ENCODE data around the gene PKD1L1. TPM values are rescaled to one million over a fixed set of nuclear protein-coding genes. Genes with fewer than 3 reads are reported as not detected.
A peak's percentile ranks its signal among the peaks of the same experiment; 100 is the strongest.

Gene PKD1L1
- total RNA-seq, 1 experiment from 2014 or later = not detected

- Histone ChIP-seq H3K36me3 (ENCODE audit: insufficient read depth, low read length, poor library complexity, severe bottlenecking) (no peaks in the 10 kb centered on the region), H3K27ac (ENCODE audit: low read depth, low read length, poor library complexity, severe bottlenecking) (no peak overlapping the region), H3K9me3 (ENCODE audit: low read depth, low read length, poor library complexity, severe bottlenecking) (no peaks in the 10 kb centered on the region), H3K27me3 (replicated peaks; ENCODE audit: insufficient read depth, low read depth, low read length, poor library complexity) (no peaks in the 10 kb centered on the region), H3K4me1 (ENCODE audit: insufficient read depth, low read length, poor library complexity, severe bottlenecking) (peaks cover 9% of the 10 kb centered on the region), H3K4me3 (ENCODE audit: low read depth, low read length, poor library complexity, severe bottlenecking) (no peak overlapping the region)
- BruUV-seq (replicated peaks) = no TSS peak
- TF ChIP-seq, protein P1, sequence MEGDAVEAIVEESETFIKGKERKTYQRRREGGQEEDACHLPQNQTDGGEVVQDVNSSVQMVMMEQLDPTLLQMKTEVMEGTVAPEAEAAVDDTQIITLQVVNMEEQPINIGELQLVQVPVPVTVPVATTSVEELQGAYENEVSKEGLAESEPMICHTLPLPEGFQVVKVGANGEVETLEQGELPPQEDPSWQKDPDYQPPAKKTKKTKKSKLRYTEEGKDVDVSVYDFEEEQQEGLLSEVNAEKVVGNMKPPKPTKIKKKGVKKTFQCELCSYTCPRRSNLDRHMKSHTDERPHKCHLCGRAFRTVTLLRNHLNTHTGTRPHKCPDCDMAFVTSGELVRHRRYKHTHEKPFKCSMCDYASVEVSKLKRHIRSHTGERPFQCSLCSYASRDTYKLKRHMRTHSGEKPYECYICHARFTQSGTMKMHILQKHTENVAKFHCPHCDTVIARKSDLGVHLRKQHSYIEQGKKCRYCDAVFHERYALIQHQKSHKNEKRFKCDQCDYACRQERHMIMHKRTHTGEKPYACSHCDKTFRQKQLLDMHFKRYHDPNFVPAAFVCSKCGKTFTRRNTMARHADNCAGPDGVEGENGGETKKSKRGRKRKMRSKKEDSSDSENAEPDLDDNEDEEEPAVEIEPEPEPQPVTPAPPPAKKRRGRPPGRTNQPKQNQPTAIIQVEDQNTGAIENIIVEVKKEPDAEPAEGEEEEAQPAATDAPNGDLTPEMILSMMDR (conservative IDR thresholded peaks at IDR 0.05; ENCODE audit: low read depth, low read length) = no peak
- TF ChIP-seq EZH2 (IDR thresholded peaks at IDR 0.05; ENCODE audit: borderline replicate concordance, low read depth, low read length, poor library complexity, severe bottlenecking) = no peak
- ChIA-PET CTCF (no interaction called here), POLR2A (ENCODE audit: low non-redundant PET) (no interaction called here)
- intact Hi-C loops (cut with micrococcal nuclease; ENCODE audit: unreplicated experiment) = no loop called here
- DNase-seq (ENCODE audit: low spot score) = no peak
These were observed 160.8 kb downstream of the PKD1L1 start for GRCh38 chr7:47787249-47788069.

- H3K27me3 ChIP-seq (replicated peaks; ENCODE audit: insufficient read depth, low read depth, low read length, poor library complexity) = no peaks in the 10 kb centered on the region
- H3K9me3 ChIP-seq (ENCODE audit: low read depth, low read length, poor library complexity, severe bottlenecking) = no peaks in the 10 kb centered on the region
- no peak overlapping the region for H3K4me3 ChIP-seq (ENCODE audit: low read depth, low read length, poor library complexity, severe bottlenecking)
- intact Hi-C loops (cut with micrococcal nuclease; ENCODE audit: unreplicated experiment) = no loop called here
- DNase-seq (ENCODE audit: low spot score) = peak; percentile 66
- H3K36me3 ChIP-seq (ENCODE audit: insufficient read depth, low read length, poor library complexity, severe bottlenecking) = no peaks in the 10 kb centered on the region
- no TSS peak for BruUV-seq (replicated peaks)
- H3K4me1 ChIP-seq (ENCODE audit: insufficient read depth, low read length, poor library complexity, severe bottlenecking) = peaks cover 9% of the 10 kb centered on the region
- CTCF ChIA-PET = no interaction called here
- no peak overlapping the region for H3K27ac ChIP-seq (ENCODE audit: low read depth, low read length, poor library complexity, severe bottlenecking)
- TF ChIP-seq EZH2 (IDR thresholded peaks at IDR 0.05; ENCODE audit: borderline replicate concordance, low read depth, low read length, poor library complexity, severe bottlenecking) = no peak
- TF ChIP-seq, protein P1 (conservative IDR thresholded peaks at IDR 0.05; ENCODE audit: low read depth, low read length) = no peak
- POLR2A ChIA-PET (ENCODE audit: low non-redundant PET) = no interaction called here
These were observed 161.6 kb downstream of the PKD1L1 start for GRCh38 chr7:47786557-47787248.

DNA sequence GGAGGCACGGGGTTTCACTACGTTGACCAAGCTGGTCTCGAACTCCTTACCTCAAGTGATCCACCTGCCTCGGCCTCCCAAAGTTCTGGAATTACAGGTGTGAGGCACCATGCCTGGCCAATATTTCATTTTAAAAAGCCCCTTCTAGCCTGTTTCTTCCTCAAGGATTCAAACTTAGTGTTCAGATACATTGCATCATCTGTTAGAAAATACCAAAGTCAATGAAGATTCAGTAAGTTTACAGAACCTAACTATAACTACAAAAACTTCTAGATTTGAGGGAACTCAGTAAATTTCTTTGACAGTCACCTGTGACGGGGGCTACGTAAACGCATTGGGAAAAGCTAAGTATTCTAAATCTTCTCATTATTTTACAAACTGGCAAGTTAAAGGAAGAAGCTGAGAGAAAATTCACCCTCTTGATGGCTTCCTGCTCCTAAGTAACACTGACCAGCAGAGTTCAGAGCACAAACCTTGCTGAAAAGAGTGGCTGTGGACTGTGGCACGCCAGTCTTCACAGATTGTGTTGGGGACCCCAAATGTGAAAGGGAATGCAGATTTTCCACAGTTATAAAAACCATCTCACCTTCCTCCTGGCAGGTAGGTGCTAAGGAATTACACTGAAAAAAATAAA, 162.2 kb downstream of the PKD1L1 start:
- Histone ChIP-seq H3K4me1 (ENCODE audit: insufficient read depth, low read length, poor library complexity, severe bottlenecking) (peaks cover 9% of the 10 kb centered on the region), H3K4me3 (ENCODE audit: low read depth, low read length, poor library complexity, severe bottlenecking) (no peak overlapping the region), H3K36me3 (ENCODE audit: insufficient read depth, low read length, poor library complexity, severe bottlenecking) (no peaks in the 10 kb centered on the region), H3K27me3 (replicated peaks; ENCODE audit: insufficient read depth, low read depth, low read length, poor library complexity) (no peaks in the 10 kb centered on the region), H3K27ac (ENCODE audit: low read depth, low read length, poor library complexity, severe bottlenecking) (no peak overlapping the region), H3K9me3 (ENCODE audit: low read depth, low read length, poor library complexity, severe bottlenecking) (no peaks in the 10 kb centered on the region)
- ChIA-PET POLR2A (ENCODE audit: low non-redundant PET) (no interaction called here), CTCF (no interaction called here)
- no peak for DNase-seq (ENCODE audit: low spot score)
- TF ChIP-seq, protein P1 (conservative IDR thresholded peaks at IDR 0.05; ENCODE audit: low read depth, low read length) = no peak
- no peak for TF ChIP-seq EZH2 (IDR thresholded peaks at IDR 0.05; ENCODE audit: borderline replicate concordance, low read depth, low read length, poor library complexity, severe bottlenecking)
- BruUV-seq (replicated peaks) = no TSS peak
- intact Hi-C loops (cut with micrococcal nuclease; ENCODE audit: unreplicated experiment) = no loop called here
